Measurements from ENCODE around the gene NUCB1. TPM values are rescaled to one million over a fixed set of nuclear protein-coding genes. Genes with fewer than 3 reads are reported as not detected.
"Not testable (repeated sequence)": the region's sequence is repeated elsewhere in the genome, so short reads cannot be mapped to it uniquely, and the experiment has no call there.

Gene NUCB1
- total RNA-seq, 2 donors from 2014 or later, result 347 to 411 TPM

DNA sequence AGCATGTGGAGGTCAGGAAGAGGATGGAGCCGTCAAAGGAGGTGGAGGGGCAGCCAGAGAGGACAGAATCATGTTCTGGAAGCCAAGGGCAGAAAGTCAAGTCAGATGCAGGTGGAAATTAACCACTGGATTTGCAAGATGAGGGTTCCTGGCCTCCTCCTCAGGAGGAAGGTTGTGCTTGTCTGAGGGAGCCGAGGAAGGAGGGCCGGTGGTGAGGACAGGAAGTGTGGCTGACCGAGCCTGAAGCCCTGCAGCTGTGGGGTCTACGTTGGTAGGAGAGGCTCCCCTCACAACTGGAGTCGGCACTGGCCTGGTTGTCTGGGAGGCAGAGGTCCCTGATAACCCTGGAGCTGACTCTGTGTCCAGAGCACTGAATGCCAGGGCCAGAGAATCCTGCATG lies 18.0 kb downstream of the NUCB1 start:
- TF ChIP-seq CTCF (IDR thresholded peaks at IDR 0.05), result no peak
- no peaks in the 10 kb centered on the region for H3K4me1 ChIP-seq

GRCh38 chr19:48918801-48919247 lies 18.7 kb downstream of the NUCB1 start:
- Histone ChIP-seq H3K4me3 (no peak overlapping the region), H3K36me3 (peaks cover 74% of the 10 kb centered on the region), H3K9me3 (no peaks in the 10 kb centered on the region), H3K27me3 (no peaks in the 10 kb centered on the region), H3K4me1 (no peaks in the 10 kb centered on the region), H3K27ac (no peak overlapping the region)
- TF ChIP-seq CTCF (IDR thresholded peaks at IDR 0.05), result no peak
- DNase-seq (ENCODE audit: low spot score), result no peak

More for the DNA sequence above, 18.0 kb downstream of the NUCB1 start:
- Histone ChIP-seq H3K27me3 (no peaks in the 10 kb centered on the region), H3K4me3 (no peak overlapping the region), H3K27ac (no peak overlapping the region), H3K36me3 (peaks cover 81% of the 10 kb centered on the region), H3K9me3 (no peaks in the 10 kb centered on the region)
- DNase-seq (ENCODE audit: low spot score), result no peak

DNA sequence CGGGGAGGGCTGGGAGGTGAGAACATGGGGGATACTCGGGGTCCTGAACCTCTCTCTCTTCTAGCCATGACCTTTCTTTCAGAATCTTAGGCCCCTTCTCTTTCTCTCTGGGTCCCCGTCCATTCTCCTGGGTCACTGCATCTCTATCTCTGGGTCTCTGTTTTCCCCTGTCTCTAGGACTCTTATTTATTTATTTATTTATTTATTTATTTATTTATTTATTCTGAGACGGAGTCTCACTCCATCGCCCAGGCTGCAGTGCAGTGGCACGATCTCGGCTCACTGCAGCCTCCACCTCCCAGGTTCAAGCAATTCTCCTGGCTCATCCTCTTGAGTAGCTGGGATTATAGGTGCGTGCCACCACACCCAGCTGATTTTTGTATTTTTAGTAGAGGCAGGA lies 19.2 kb downstream of the NUCB1 start:
- not testable (repeated sequence) for H3K27me3 ChIP-seq; H3K4me3 ChIP-seq; DNase-seq (ENCODE audit: low spot score)

DNA sequence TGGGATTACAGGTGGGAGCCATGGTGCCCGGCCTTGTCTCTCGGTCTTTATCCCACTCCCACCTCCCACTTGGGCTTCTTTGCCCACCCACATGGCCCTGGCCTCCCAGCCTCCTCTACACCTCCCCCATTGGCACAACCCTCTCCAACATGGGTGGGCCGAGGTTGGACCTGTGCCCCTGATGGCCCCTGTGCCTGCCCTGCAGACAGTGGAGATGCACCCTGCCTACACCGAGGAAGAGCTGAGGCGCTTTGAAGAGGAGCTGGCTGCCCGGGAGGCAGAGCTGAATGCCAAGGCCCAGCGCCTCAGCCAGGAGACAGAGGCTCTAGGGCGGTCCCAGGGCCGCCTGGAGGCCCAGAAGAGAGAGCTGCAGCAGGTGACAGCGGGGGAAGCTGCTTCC lies 20.8 kb downstream of the NUCB1 start:
- Histone ChIP-seq H3K27ac (no peak overlapping the region), H3K9me3 (no peaks in the 10 kb centered on the region), H3K36me3 (peaks cover 53% of the 10 kb centered on the region), H3K27me3 (no peaks in the 10 kb centered on the region), H3K4me3 (no peak overlapping the region), H3K4me1 (no peaks in the 10 kb centered on the region)
- no peak for TF ChIP-seq CTCF (IDR thresholded peaks at IDR 0.05)
- DNase-seq (ENCODE audit: low spot score), result no peak

More for the DNA sequence above, 19.2 kb downstream of the NUCB1 start:
- H3K9me3 ChIP-seq, H3K4me1 ChIP-seq, H3K27ac ChIP-seq: not testable (repeated sequence)
- H3K36me3 ChIP-seq, result peaks cover 69% of the 10 kb centered on the region

GRCh38 chr19:48921721-48922500 lies 21.8 kb downstream of the NUCB1 start:
- peaks cover 0 to 3% of the 10 kb centered on the region in 2 donors for H3K4me1 ChIP-seq
- H3K4me3 ChIP-seq, result no peak overlapping the region
- H3K27ac ChIP-seq, result no peak overlapping the region
- no peak for DNase-seq (ENCODE audit: low spot score)
- peaks cover 43% of the 10 kb centered on the region for H3K36me3 ChIP-seq
- no peak for TF ChIP-seq CTCF (IDR thresholded peaks at IDR 0.05)
- H3K9me3 ChIP-seq, result no peaks in the 10 kb centered on the region
- no peaks in the 10 kb centered on the region for H3K27me3 ChIP-seq

DNA sequence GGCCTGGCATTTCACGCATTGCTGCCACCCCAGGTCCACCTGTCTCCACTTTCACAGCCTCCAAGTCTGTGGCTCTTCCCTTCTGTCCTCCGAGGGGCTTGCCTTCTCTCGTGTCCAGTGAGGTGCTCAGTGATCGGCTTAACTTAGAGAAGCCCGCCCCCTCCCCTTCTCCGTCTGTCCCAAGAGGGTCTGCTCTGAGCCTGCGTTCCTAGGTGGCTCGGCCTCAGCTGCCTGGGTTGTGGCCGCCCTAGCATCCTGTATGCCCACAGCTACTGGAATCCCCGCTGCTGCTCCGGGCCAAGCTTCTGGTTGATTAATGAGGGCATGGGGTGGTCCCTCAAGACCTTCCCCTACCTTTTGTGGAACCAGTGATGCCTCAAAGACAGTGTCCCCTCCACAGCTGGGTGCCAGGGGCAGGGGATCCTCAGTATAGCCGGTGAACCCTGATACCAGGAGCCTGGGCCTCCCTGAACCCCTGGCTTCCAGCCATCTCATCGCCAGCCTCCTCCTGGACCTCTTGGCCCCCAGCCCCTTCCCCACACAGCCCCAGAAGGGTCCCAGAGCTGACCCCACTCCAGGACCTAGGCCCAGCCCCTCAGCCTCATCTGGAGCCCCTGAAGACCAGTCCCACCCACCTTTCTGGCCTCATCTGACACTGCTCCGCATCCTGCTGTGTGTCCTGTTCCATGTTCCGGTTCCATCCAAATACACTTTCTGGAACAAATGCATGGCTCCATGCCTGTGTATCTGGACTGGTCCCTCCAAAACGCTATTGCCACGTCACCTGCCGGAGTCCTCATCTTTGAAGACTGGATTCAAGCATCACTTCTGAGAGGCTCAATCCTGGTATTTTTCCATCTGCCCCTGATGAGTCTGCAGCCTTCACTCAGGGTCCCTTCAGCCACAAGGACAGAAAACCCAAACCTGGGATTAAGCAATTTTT lies 22.7 kb downstream of the NUCB1 start:
- peaks cover 37% of the 10 kb centered on the region for H3K36me3 ChIP-seq
- H3K27me3 ChIP-seq, result no peaks in the 10 kb centered on the region
- H3K27ac ChIP-seq, result no peak overlapping the region
- no peak for DNase-seq (ENCODE audit: low spot score)
- no peak overlapping the region for H3K4me3 ChIP-seq
- TF ChIP-seq CTCF (IDR thresholded peaks at IDR 0.05), result no peak
- H3K9me3 ChIP-seq, result no peaks in the 10 kb centered on the region
- peaks cover 0 to 8% of the 10 kb centered on the region in 2 donors for H3K4me1 ChIP-seq

All from right atrium auricular region (tissue), 2 donors.